ENCODE measurements around the gene SIX3.

Gene SIX3

GRCh38 chr2:44902217-44903137, 39.0 kb upstream of the SIX3 start:
- no peaks in the 10 kb centered on the region; the same call in 1 of the 2 replicates for H3K27me3 ChIP-seq (ENCODE audit: insufficient read depth, low read length)
- no peak overlapping the region for H3K9ac ChIP-seq (ENCODE audit: low read length)
- no peaks in the 10 kb centered on the region for H3K9me3 ChIP-seq (ENCODE audit: low read length)
- no peaks in the 10 kb centered on the region for H3F3A ChIP-seq (ENCODE audit: insufficient read depth, low read length)
- H3K4me1 ChIP-seq (ENCODE audit: insufficient read depth, low read length, severe bottlenecking), result no peaks in the 10 kb centered on the region
- H4K20me1 ChIP-seq (ENCODE audit: insufficient read depth, low read length), result no peaks in the 10 kb centered on the region
- TF ChIP-seq EZH2 (IDR thresholded peaks at IDR 0.05; ENCODE audit: borderline replicate concordance, low read length) (no peak), CTCF (IDR thresholded peaks at IDR 0.05; ENCODE audit: low read length) (no peak)
- no peak overlapping the region for H2AFZ ChIP-seq (ENCODE audit: low read length)
- H3K4me3 ChIP-seq (ENCODE audit: low read depth, low read length, poor library complexity, severe bottlenecking), result no peak overlapping the region
- no peaks in the 10 kb centered on the region for H3K9me2 ChIP-seq (ENCODE audit: low read depth, low read length)
- H3K36me3 ChIP-seq (ENCODE audit: insufficient read depth, low read length), result no peaks in the 10 kb centered on the region
- no peak overlapping the region for H3K4me2 ChIP-seq (ENCODE audit: low read length)
- no peak overlapping the region for H3K27ac ChIP-seq (ENCODE audit: low read depth, low read length, poor library complexity, severe bottlenecking)
- no peaks in the 10 kb centered on the region for H3K79me2 ChIP-seq (ENCODE audit: insufficient read depth, low read length)

- no peak overlapping the region for H3K27ac ChIP-seq (ENCODE audit: low read depth, low read length, poor library complexity, severe bottlenecking)
- H3K9ac ChIP-seq (ENCODE audit: low read length), result no peak overlapping the region
- H3K79me2 ChIP-seq (ENCODE audit: insufficient read depth, low read length), result no peaks in the 10 kb centered on the region
- H3K27me3 ChIP-seq (ENCODE audit: insufficient read depth, low read length), result no peaks in the 10 kb centered on the region; the same call in 1 of the 2 replicates
- H2AFZ ChIP-seq (ENCODE audit: low read length), result no peak overlapping the region
- no peak overlapping the region for H3K4me3 ChIP-seq (ENCODE audit: low read depth, low read length, poor library complexity, severe bottlenecking)
- H3K9me2 ChIP-seq (ENCODE audit: low read depth, low read length), result no peaks in the 10 kb centered on the region
- H3K9me3 ChIP-seq (ENCODE audit: low read length), result no peaks in the 10 kb centered on the region
- no peaks in the 10 kb centered on the region for H3K36me3 ChIP-seq (ENCODE audit: insufficient read depth, low read length)
- no peaks in the 10 kb centered on the region for H3K4me1 ChIP-seq (ENCODE audit: insufficient read depth, low read length, severe bottlenecking)
- no peak overlapping the region for H3K4me2 ChIP-seq (ENCODE audit: low read length)
- no peaks in the 10 kb centered on the region for H3F3A ChIP-seq (ENCODE audit: insufficient read depth, low read length)
- TF ChIP-seq CTCF (IDR thresholded peaks at IDR 0.05; ENCODE audit: low read length) (no peak), EZH2 (IDR thresholded peaks at IDR 0.05; ENCODE audit: borderline replicate concordance, low read length) (no peak)
- no peaks in the 10 kb centered on the region for H4K20me1 ChIP-seq (ENCODE audit: insufficient read depth, low read length)
Observed at GRCh38 chr2:44904578-44904977, 36.9 kb upstream of the SIX3 start.

GRCh38 chr2:44906972-44907371, 34.5 kb upstream of the SIX3 start:
- no peak overlapping the region for H3K4me3 ChIP-seq (ENCODE audit: low read depth, low read length, poor library complexity, severe bottlenecking)
- no peaks in the 10 kb centered on the region for H3K9me2 ChIP-seq (ENCODE audit: low read depth, low read length)
- H3F3A ChIP-seq (ENCODE audit: insufficient read depth, low read length), result no peaks in the 10 kb centered on the region
- no peak overlapping the region for H3K9ac ChIP-seq (ENCODE audit: low read length)
- TF ChIP-seq EZH2 (IDR thresholded peaks at IDR 0.05; ENCODE audit: borderline replicate concordance, low read length), result no peak
- no peak for TF ChIP-seq CTCF (IDR thresholded peaks at IDR 0.05; ENCODE audit: low read length)
- H3K4me1 ChIP-seq (ENCODE audit: insufficient read depth, low read length, severe bottlenecking), result no peaks in the 10 kb centered on the region
- no peaks in the 10 kb centered on the region for H3K9me3 ChIP-seq (ENCODE audit: low read length)
- no peaks in the 10 kb centered on the region for H4K20me1 ChIP-seq (ENCODE audit: insufficient read depth, low read length)
- H3K4me2 ChIP-seq (ENCODE audit: low read length), result no peak overlapping the region
- no peak overlapping the region for H2AFZ ChIP-seq (ENCODE audit: low read length)
- H3K36me3 ChIP-seq (ENCODE audit: insufficient read depth, low read length), result no peaks in the 10 kb centered on the region
- H3K27me3 ChIP-seq (ENCODE audit: insufficient read depth, low read length), result no peaks in the 10 kb centered on the region
- no peaks in the 10 kb centered on the region for H3K79me2 ChIP-seq (ENCODE audit: insufficient read depth, low read length)
- H3K27ac ChIP-seq (ENCODE audit: low read depth, low read length, poor library complexity, severe bottlenecking), result no peak overlapping the region

All from OCI-LY1 (cell line).